Lower lobe of right lung (tissue), 2 donors: ENCODE measurements around the gene PAIP1. TPM values are rescaled to one million over a fixed set of nuclear protein-coding genes. Genes with fewer than 3 reads are reported as not detected.

Experiments
- ATAC-seq, 2 donors: fragments of 200-7000 bp; cut with Tn5 transposase; one replicate each; pipeline ENCODE4 v1.9.1; 2020 to 2022; ENCODE audit warnings: mild to moderate bottlenecking in 2 of 2, moderate library complexity in 2 of 2
- DNase-seq: peaks from one replicate; pipeline ENCODE4 v3.0.0-alpha.2; 2020
- H3K27ac ChIP-seq: fragments of 200-600 bp; one replicate; pipeline ENCODE4 v1.8.0; 2022
- H3K27me3 ChIP-seq: fragments of 200-600 bp; one replicate; pipeline ENCODE4 v1.8.0; 2022; ENCODE audit warnings: low read depth
- H3K36me3 ChIP-seq: fragments of 200-600 bp; one replicate; pipeline ENCODE4 v1.8.0; 2022; ENCODE audit warnings: mild to moderate bottlenecking
- H3K4me1 ChIP-seq: fragments of 200-600 bp; one replicate; pipeline ENCODE4 v1.8.0; 2022
- H3K4me3 ChIP-seq: fragments of 200-600 bp; one replicate; pipeline ENCODE4 v1.8.0; 2022; ENCODE audit warnings: mild to moderate bottlenecking
- H3K9me3 ChIP-seq: fragments of 200-600 bp; one replicate; pipeline ENCODE4 v1.8.0; 2022
- CTCF ChIP-seq: fragments of 200-600 bp; IDR thresholded peaks from one replicate; pipeline ENCODE4 v1.8.0; 2022; ENCODE audit warnings: antibody characterized with exemption, mild to moderate bottlenecking
- intact Hi-C: fragments of 100-400 bp; cut with DNase I; formaldehyde crosslinking; loops from one replicate; pipeline ENCODE4 v1.11.0; 2022
- total RNA-seq: library from RNA; stranded (reverse); fragmentation: NEBNext Ultra II Directional; extraction: Animal tissue kit (Norgen Biotek cat#: 25700); gene quantifications from one replicate; pipeline ENCODE4 v1.2.1, GENCODE V29; 2021
- donor health status: DM: no; HTN: yes; CAD: no; lungs with severe emphysema.

Gene PAIP1
- total RNA-seq, 1 donor from 2014 or later: 71.9 TPM

GRCh38 chr5:43485406-43485805, 71.5 kb downstream of the PAIP1 start:
- Histone ChIP-seq H3K4me3 (no peak overlapping the region), H3K27ac (peak overlapping the region; percentile 97), H3K27me3 (no peaks in the 10 kb centered on the region), H3K36me3 (no peaks in the 10 kb centered on the region), H3K4me1 (peaks cover 18% of the 10 kb centered on the region), H3K9me3 (no peaks in the 10 kb centered on the region)
- ATAC-seq: peak; percentile 22
- TF ChIP-seq CTCF: no peak
- DNase-seq: no peak
- intact Hi-C loops: no loop called here

GRCh38 chr5:43484106-43484849, 72.6 kb downstream of the PAIP1 start:
- H3K36me3 ChIP-seq: no peaks in the 10 kb centered on the region
- intact Hi-C loops: no loop called here
- TF ChIP-seq CTCF: peak; percentile 77

GRCh38 chr5:43483298-43484105, 73.4 kb downstream of the PAIP1 start, which contains the start of gene TMEM267:
TSS of gene TMEM267 (minus strand) at chr5:43483865. CDS start at chr5:43453969, 29,896 bp downstream.
- Histone ChIP-seq H3K4me1 (peaks cover 18% of the 10 kb centered on the region), H3K27me3 (no peaks in the 10 kb centered on the region), H3K36me3 (no peaks in the 10 kb centered on the region), H3K4me3 (peak within 1 kb of the TSS; percentile 79), H3K9me3 (no peaks in the 10 kb centered on the region), H3K27ac (peak within 1 kb of the TSS; percentile 97)
- no peak for TF ChIP-seq CTCF
- ATAC-seq (peak; percentile 98), DNase-seq (peak; percentile 96)
- intact Hi-C loops: no loop called here

More at GRCh38 chr5:43484106-43484849, 72.6 kb downstream of the PAIP1 start:
- no peaks in the 10 kb centered on the region for H3K9me3 ChIP-seq
- DNase-seq (peak; percentile 89), ATAC-seq (peak; percentile 92)
- peak overlapping the region; percentile 97 for H3K27ac ChIP-seq
- H3K4me3 ChIP-seq: peak overlapping the region; percentile 79
- H3K4me1 ChIP-seq: peaks cover 18% of the 10 kb centered on the region
- no peaks in the 10 kb centered on the region for H3K27me3 ChIP-seq

GRCh38 chr5:43482490-43483297, 74.2 kb downstream of the PAIP1 start:
- peak overlapping the region; percentile 97 for H3K27ac ChIP-seq
- intact Hi-C loops: no loop called here
- H3K27me3 ChIP-seq: no peaks in the 10 kb centered on the region
- H3K4me3 ChIP-seq: peak overlapping the region; percentile 79
- no peak for TF ChIP-seq CTCF
- H3K9me3 ChIP-seq: no peaks in the 10 kb centered on the region
- DNase-seq (no peak), ATAC-seq (no peak)
- no peaks in the 10 kb centered on the region for H3K36me3 ChIP-seq
- H3K4me1 ChIP-seq: peaks cover 18% of the 10 kb centered on the region

Other genes starting within 250 kb of the PAIP1 start
- gene HMGCS1, start 243.7 kb downstream of the PAIP1 start, total RNA-seq: 119 TPM
- gene CCL28, start 144.7 kb downstream of the PAIP1 start, total RNA-seq: 7.7 TPM
- 12.7 TPM for gene TMEM267, start 73.2 kb downstream of the PAIP1 start, total RNA-seq
- 1.4 TPM for gene C5orf34, start 41.9 kb downstream of the PAIP1 start, total RNA-seq
- 70.9 TPM for gene NNT, start 46.1 kb upstream of the PAIP1 start, total RNA-seq